Caki2 (cell line): ENCODE results near the gene SAE1. TPM values are rescaled to one million over a fixed set of nuclear protein-coding genes. Genes with fewer than 3 reads are reported as not detected.
"Not testable (repeated sequence)": the region's sequence is repeated elsewhere in the genome, so short reads cannot be mapped to it uniquely, and the experiment has no call there.

Experiments
- DNase-seq: peaks from one replicate; pipeline ENCODE4 v3.0.0-alpha.2; 2015; ENCODE audit warnings: low read depth
- in situ Hi-C: cut with HindIII; loops from 2 replicates; pipeline ENCODE4 v1.10.0; 2016; ENCODE audit warnings: low sequenced_read_pairs, low pct_unique_long_range_greater_than_20kb, mixed read lengths
- total RNA-seq: library from RNA; depleted of rRNA; stranded (reverse); fragments of >200 nt; shearing (Covaris generic); gene quantifications from 2 replicates; pipeline ENCODE4 v1.2.3, GENCODE V29; 2014; ENCODE audit warnings: low replicate concordance

Gene SAE1
- total RNA-seq, 1 experiment from 2014 or later = 320 TPM

DNA sequence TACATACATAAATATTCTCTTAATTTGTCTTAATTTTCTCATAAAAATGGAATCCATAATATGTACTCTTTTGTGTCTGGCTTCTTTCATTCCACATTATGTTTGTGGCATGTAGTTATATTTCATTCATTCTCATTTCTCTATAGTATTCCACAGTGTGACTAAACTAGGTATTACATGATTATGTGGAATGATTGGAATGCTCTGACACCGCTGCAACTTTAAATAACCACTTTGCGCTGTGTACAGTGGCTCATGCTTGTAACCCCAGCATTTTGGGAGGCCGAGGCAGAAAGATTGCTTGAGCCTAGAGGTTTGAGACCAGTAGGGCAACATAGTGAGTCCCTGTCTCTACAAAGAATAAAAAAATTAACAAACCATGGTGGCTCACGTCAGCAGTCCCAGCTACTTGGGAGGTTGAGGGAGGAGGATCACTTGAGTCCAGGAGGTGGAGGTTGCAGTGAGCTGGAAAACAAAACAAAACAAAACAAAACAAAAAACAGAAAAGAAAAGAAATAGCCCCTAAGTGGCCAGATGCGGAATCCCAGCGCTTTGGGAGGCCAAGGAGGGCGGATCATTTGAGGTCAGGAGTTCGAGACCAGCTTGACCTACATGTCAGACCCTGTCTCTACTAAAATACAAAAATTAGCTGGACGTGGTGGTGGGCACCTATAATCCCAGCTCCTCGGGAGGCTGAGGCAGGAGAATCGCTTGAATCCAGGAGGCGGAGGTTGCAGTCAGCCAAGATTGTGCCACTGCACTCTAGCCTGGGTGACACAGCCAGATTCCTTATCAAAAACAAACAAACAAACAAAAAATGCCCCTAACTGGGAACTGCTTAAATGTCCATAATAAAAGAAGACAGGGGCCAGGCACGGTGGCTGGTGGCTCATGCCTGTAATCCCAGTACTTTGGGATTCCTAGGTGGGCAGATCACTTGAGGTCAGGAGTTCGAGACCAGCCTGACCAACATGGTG is 8.0 kb upstream of the SAE1 start:
- DNase-seq = peak; percentile 50
- in situ Hi-C loops = no loop called here

DNA sequence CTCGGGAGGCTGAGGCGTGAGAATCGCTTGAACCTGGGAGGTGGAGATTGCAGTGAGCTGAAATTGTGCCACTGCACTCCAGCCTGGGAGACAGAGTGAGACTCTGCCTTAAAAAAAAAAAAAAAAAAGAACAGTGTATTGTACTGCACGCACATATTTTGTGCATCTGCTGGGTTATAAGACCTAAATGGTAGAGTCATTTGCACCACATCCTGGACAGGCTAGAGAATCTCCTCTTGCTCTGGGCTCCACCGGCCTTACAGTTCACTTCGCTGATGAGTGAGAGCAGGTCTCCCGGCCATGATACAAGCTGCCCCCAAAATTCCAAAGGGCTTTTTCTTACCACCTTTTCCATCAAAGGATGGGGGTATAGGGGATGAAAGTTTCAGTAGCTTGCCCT is 7.2 kb upstream of the SAE1 start:
- in situ Hi-C loops = no loop called here
- DNase-seq = no peak

DNA sequence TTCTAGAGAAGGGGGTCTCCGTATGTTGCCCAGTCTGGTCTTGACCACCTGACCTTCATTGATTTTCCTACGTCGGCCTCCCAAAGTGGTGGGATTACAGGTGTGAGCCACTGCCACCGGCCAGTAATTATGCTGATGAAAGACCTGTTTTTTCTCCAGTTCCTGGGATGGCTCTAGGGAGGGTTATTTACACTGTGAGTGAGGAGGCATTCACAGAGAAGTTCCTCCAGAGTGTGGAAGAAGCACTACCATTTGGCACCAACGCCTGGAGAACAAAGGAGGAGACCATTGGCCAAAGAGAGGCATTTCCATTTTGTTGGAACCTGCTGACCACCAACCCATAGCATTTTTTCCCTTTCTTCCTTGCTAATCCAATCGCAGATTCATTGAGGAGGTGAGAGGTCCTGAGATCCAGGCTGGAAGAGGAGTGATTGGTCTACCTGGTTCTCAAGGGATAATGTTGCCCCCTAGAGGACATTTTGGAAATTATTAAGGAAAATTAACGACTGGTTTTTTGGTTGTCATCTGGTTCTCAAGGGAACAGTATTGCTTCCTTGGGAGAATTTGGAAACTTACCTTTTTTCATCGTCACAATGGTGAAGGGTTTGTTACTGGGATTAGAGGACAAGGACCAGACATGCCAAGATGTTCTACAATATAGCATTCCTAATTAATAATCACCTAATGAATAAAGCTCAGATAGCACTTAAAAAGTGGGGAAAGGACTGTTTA is 5.5 kb upstream of the SAE1 start:
- in situ Hi-C loops = no loop called here
- peak; percentile 78 for DNase-seq

DNA sequence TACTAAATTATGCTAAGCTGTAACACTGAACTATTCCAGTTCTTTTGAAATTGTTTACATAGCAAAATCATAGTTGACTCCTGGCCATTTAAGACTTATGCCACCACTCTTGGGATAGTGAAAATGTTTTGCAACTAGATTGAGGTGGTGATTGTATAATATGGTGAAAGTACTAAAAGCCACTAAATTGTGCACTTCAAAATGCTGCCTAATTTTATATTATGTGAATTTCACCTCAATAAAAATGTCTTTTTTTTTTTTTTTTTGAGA is 5.0 kb upstream of the SAE1 start:
- in situ Hi-C loops = no loop called here
- no peak for DNase-seq

DNA sequence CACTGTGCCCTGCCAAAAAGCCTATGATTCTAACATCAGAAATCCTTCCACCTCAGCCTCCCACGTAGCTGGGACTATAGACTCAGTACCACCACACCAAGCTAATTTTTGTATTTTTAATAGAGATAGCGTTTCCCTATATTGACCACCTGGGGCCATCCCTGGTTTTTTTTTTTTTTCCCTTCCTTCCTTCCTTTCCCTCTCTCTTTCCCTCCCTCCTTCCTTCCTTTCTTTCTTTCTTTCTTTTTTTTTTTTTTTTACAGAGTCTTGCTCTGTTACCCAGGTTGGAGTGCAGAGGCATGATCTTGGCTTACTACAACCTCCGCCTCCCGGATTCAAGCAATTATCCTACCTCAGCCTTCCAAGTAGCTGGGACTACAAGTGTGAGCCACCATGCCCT is 1.1 kb upstream of the SAE1 start:
- in situ Hi-C loops = no loop called here
- DNase-seq = no peak

DNA sequence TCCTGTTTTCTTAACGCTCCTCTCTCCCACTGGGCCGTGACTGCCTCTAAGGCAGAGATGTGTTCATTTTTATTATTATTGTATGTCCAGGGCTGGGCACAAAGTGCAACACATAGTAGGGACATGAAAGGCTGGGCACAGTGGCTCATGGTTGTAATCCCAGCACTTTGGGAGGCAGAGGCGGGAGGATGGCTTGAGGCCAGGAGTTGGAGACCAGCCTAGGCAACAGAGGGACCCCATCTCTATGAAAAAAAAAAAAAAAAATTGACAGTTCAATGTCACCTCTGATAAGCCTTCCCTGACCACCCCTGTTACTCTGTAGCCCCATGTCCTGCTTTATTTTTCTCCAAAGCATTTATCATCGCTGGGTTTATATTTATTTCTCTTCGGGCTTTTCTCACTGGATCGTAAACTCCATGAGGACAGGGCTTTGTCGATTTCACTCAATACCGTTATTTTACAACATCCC is 481 bp upstream of the SAE1 start:
- in situ Hi-C loops = no loop called here
- no peak for DNase-seq

DNA sequence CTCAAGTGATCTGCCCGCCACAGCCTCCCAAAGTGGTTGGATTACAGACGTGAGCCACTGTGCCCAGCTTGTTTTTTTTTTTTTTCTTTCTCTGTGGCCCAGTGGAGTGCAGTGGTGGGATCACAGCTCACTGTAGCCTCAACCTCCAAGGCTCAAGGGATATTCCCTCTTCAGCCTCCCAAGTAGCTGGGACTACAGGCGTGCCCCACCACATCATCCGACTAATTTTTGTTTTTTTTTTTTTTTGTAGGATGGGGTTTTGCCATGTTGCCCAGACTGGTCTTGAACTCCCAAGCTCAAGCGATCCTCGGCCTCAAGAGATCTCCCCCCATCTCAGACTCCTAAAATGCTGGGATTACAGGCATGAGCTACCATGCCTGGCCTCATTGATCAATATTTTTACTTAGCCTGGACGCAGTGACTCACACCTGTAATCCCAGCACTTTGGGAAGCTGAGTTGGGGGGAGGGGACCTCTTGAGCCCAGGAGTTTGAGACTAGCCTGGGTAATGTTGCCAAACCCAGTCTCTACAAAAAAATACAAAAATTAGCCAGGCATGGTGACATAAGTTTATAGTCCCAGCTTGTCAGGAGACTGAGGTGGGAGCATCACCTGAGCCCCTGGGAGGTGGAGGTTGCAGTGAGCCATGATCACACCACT is 1.7 kb downstream of the SAE1 start:
- in situ Hi-C loops = no loop called here

DNA sequence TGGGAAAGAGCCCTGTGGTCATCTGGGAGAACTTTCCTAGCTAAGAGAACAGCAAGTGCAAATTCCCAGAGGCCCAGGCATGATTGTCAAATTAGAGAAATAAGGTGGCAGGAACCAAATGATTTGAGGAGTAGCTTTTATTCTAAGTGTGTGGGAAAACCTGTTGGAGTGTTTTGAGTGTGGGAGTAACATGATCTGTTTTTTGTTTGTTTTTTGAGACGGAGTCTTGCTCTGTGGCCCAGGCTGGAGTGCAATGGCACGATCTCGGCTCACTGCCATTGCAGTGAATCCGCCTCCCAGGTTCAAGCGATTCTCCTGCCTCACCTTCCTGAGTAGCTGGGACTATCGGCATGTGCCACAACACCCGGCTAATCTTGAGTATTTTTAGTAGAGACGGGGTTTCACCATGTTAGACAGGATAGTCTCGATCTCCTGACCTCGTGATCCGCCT is 2.4 kb downstream of the SAE1 start:
- no peak for DNase-seq
- in situ Hi-C loops = no loop called here

More for the DNA sequence above, 1.7 kb downstream of the SAE1 start:
- DNase-seq = no peak

DNA sequence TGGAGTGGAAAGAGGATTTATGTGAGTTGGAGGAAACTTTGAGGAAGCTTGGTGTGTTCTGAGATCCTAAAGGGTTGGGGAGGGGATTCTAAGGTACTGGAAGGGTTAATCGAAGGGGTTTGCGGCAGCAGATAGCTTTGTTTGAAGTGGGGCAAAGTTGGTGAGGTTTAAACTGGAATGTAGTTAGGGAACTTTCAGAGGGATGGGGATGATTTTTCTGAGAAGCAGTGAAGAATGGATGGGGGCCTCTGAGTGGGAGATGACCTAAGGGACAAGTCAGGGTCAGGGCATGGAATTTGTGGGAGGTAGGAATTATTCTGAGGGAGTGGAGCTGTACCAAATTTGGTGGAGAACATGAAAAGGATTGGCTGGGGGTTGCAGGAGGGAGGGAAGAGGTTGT is 3.9 kb downstream of the SAE1 start:
- in situ Hi-C loops = no loop called here
- DNase-seq = no peak

DNA sequence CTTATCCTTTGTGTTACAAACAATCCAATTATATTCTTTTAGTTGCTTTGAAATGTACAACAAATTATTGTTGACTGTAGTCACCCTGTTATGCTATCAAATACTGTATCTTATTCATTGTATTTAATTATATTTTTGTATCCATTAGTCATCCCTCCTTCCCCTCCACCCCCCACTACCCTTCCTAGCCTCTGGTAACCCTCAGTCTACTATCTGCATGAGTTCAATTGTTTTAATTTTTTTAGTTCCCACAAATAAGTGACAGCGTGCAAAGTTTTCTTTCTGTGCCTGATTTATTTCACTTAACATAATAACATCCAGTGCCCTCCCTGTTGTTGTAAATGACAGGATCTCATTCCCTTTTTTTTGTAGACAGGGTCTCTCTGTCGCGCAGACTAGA is 4.5 kb downstream of the SAE1 start:
- in situ Hi-C loops = no loop called here
- DNase-seq = no peak

DNA sequence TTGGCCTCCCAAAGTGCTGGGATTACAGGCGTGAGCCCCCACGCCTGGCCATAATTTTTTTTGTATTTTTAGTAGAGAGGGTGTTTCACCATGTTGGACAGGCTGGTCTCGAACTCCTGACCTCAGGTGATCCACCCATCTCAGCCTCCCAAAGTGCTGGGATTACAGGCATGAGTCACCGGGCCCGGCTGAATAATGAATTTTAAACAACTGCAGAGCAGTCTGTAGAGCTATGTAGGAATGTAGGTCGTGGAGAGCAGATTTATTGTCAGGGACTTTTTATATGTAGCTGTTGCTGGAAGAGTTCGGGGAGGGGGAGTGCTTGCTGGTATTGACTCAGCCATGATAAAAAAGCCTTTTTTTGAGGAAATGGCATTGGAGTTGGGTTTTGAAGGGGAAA is 10.6 kb downstream of the SAE1 start:
- DNase-seq = peak; percentile 52
- in situ Hi-C loops = not testable (repeated sequence)

DNA sequence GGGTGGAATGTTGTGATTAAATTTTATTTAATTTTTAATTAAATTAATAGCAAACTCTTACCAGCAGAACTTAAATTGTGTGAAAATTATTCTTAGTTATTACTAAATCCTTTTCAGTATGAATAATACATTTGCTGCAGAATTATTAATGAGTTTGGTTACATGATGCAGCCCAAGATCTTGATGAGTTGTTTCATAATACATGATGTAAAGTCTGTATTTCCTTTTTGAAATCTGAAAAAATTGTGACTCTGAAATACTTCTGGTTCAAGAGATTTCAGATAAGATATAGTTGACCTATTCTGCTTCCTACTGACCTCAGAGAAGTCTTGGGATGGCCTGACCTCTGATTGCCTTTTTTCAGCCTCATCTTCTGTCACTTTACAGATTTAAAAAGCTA is 11.1 kb downstream of the SAE1 start:
- in situ Hi-C loops = no loop called here
- no peak for DNase-seq

DNA sequence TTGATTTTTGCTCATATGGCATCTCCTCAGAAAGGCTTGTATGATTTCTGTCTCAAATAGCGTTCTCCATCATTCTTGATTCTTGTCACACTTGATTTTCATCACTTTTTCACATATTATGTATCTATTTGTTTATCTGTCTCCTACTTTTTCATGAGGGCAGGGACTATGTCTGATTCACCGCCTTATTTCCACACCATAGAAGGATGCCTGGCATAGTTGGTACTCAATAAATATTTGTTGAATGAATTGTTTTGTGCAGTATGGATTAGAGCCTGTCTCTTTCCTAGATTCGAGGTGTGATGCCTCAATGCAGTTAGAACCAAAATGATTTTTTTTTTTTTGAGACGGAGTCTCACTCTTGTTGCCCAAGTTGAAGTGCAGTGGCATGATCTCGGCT is 12.1 kb downstream of the SAE1 start:
- in situ Hi-C loops = no loop called here
- DNase-seq = no peak

DNA sequence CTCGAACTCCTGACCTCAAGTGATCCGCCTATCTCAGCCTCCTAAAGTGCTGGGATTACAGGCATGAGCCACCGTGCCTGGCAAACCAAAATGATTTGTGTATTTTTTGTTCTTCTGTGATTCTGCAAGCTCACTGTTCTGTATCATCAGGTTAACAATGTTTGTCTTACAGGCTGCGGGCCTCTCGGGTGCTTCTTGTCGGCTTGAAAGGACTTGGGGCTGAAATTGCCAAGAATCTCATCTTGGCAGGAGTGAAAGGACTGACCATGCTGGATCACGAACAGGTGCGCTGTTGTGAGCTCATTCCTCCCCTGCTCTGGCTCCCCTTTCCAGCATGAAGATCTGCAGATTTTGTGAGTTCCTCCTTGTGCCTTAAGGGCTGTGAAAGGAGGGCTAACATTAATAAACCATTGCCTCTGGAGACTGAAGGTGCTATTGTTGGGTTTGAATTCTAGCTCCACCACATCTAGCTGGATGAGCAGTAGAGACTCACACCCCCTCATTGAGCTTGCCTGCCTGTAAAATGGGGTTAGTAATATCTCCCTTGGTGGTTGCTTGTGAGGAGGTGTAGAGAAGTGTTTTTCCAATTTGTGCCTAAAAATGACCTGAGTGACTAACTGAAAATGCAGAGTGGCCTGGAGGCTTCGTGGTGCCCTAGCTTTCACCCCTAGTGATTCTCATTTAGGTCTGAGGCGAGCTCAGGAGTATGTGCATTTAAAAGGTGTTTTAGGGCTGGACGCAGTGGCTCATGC is 12.9 kb downstream of the SAE1 start:
- in situ Hi-C loops = no loop called here
- DNase-seq = no peak

DNA sequence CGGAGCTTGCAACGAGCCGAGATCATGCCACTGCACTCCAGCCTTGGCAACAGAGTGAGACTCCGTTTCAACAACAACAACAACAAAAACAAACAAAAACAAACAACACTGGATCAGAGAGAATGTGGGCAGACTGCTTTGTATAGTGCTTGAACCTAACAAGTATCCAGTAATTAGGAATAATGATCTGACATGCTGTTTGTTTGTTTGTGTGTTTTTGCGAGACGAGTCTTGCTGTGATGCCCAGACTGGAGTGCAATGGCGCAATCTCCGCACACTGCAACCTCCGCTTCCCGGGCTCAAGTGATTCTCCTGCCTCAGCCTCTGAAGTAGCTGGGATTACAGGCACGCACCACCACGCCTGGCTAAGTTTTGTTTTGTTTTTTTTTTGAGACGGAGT is 14.0 kb downstream of the SAE1 start:
- in situ Hi-C loops = no loop called here
- no peak for DNase-seq

DNA sequence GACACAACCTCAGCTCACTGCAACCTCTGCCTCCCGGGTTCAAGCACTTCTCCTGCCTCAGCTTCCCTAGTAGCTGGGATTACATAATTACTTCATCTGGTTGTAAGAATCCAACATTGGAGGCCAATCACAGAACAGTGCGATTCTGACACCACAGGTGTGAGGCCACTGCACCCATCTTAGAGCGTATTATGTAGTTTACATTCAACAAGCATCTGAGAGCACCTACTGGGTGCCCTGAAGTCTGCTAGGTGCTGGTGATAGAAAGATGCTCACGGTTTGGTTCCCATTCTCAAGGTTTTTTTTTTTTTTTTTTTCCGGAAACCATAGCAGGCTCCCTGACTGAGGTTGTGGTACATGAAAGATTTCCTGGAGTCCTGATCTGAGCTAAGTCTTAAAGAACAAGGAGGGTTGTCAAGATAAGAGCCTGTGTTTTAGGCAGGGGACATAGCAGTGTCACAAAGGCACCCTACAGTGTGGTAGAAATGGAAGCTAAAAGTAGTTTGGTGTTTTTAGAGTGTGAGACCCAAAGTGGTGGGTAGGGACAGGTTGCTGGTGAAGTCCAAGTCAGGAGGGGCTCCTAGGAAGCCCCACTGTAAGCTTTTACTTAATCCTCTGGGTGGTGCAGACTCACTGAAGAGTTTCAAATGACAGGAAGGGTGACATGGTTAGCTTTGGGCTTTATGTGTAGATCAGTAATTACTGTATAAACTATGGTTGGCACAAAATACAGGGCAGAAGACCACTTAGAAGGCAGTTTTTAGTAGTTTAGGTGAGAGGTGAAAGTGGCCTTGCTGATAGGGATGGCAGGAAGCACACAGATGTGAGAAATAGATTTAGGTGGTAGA is 15.2 kb downstream of the SAE1 start:
- DNase-seq = no peak
- in situ Hi-C loops = no loop called here

DNA sequence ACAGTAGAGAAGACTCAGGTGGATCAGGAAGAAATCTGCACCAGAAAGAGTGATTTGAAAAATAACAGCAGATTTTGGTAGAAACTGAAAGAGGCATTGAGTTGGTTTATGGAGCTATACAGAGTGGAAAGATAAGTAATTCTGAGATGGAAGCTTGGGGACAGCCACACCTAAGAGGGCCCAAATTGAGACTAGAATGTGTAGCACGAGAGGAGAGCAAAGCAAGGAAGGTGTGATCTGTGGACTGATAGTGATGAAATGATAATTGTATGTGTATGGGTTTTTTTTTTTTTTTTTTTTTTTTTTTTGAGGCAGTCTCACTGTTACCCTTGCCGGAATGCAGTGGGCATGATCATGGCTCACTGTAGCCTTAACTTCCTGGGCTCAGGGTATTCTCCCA is 16.3 kb downstream of the SAE1 start:
- in situ Hi-C loops = no loop called here
- DNase-seq = no peak

DNA sequence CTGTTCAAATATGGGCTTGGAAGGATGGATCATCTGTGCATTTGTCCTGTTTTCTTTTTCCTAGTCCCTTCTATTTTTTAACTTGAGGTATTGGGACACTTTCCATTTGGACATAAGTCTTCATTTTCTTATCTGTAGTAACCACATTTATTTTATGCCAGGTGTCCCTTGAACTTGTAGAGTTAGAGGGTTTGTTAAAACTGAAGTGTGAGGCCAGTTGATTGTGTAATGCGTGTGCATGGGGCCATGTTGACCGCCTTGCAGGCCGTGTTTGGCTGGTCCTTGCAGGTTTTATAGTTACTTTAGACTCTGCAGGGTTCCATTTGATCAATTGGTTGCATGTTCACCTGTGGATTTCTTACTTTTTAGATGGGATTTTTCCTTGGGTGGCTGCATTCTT is 21.0 kb downstream of the SAE1 start:
- no peak for DNase-seq
- in situ Hi-C loops = no loop called here
